ENCODE results near the gene NHLH1.
"Not testable (repeated sequence)": the region's sequence is repeated elsewhere in the genome, so short reads cannot be mapped to it uniquely, and the experiment has no call there.

NHLH1 gene

DNA sequence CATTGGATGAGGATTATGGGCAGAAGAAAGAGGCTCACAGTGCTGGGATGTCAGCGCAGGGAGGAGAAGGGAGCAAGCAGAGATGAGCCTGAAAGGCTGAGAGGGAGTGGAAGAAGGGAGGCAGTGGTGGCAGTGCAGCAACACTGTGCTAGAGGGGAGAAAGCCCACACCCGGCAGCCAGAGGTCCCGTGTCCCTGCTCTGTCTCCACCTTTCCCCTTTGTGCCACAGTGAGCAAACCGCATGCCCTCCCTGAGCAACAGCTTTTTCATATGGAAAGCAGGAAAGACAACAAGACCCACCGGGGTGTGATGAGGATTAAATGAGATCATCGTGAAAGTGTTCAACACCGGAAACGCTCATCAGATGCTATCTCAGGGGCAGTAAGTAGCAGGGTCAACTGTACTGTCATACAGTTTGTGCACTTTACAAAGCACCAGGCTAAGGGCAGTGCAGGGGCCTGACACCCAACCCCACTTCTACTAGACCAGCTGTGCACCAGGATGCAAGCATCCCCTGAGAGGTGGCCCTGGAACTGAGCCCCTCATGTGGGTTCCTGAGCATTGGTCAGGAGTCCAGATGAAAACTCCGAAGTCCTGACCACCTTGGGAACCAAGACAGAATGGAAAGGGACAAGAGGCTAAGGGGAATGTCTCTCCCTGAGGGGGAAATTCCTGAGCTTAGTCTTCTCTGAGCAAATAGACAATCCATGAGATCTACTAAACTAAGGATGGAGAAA lies 9.1 kb downstream of the NHLH1 start:
- H3K27ac ChIP-seq: no peak overlapping the region
- no peak for DNase-seq (ENCODE audit: low read depth, low spot score)

DNA sequence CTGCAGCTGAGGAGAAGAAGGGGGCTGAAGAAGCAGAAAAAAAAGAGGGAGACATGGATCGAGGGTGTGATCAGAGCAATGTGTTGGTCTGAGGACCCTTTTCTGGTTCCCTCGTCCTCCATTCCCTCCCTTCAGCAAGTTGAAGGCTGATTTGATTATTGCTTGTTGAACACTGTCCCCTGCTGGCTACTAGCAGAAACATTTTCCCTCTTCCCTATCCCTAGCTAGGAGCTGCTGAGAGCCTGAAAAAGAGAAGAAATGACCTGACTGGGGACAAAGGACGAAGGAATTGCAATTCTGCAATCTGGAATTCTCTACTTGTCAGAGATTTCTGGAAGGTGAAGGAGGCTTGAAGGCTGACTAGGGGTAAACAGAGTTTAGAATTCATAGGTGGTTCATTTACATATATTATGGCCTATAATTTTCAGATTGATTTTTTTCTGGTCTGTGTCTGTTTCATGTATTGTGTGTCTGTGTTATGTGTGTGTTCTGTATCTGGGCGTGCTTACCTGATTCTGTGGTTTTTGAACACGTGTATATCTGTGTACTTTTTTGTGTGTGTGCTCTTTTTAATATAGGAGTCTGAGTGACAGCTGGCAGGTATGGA lies 9.8 kb downstream of the NHLH1 start:
- H3K27ac ChIP-seq: no peak overlapping the region

DNA sequence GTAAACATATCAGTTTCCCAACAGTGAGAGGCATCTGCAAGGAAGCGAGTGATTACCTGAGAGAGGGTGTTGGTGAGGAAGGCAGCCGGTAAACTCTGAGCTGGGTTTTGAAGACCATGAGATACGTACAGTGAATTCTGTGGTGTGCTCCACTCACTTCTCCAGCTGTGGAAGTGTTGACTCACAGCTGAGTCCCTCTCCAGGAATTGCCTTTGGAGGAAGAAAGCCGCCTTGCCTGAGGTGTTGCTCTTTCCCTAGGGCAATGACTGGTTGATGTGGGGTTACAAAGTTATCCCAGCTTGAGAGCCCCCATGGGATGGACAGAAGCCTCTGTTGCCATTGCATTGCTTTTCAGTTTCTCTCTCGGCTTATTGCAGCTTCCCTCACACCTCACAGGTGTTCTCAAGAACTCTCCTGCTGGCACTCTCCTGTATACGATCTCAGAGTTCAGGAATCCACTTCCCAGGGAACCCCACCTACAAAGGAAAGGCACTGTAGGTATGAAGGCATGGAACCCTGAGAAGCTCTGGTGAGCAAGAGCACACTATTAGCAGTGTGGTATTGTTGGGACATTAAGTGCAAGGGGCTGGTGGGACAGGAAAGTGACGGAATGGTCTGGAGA lies 10.8 kb downstream of the NHLH1 start:
- no peak for DNase-seq (ENCODE audit: low read depth, low spot score)
- H3K27ac ChIP-seq: no peak overlapping the region

More for the DNA sequence above, 9.8 kb downstream of the NHLH1 start:
- no peak for DNase-seq (ENCODE audit: low read depth, low spot score)

GRCh38 chr1:160384812-160385211 lies 17.9 kb downstream of the NHLH1 start:
- not testable (repeated sequence) for DNase-seq (ENCODE audit: low read depth, low spot score); H3K27ac ChIP-seq

- H3K27ac ChIP-seq; DNase-seq (ENCODE audit: low read depth, low spot score): not testable (repeated sequence)
These were observed 21.5 kb downstream of the NHLH1 start for GRCh38 chr1:160388406-160388805.

- no peak overlapping the region for H3K27ac ChIP-seq
- no peak for DNase-seq (ENCODE audit: low read depth, low spot score)
These were observed 27.8 kb downstream of the NHLH1 start for GRCh38 chr1:160394673-160395072.

- H3K27ac ChIP-seq: no peak overlapping the region
- DNase-seq (ENCODE audit: low read depth, low spot score): no peak
These were observed 30.8 kb downstream of the NHLH1 start for GRCh38 chr1:160397651-160398050.

DNA sequence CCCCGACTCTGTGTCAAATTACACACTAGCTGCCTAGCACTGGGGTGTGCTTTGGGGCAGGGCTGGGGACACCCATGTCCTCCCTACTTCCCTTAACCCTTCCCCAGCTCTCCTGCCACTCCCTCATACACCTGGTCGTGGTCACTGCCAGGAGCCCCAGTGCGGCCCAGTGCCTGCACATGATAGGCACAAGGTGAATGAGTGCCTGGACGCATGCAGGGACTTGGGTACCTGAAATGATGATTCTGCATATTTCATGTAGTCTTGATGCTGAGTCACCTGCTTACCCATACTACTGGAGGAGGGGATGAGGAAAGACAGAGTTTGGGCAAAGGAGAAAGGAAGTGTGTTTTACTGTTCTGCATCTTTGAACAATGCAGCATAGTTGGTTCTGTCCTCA lies 32.0 kb downstream of the NHLH1 start:
- DNase-seq (ENCODE audit: low read depth, low spot score): no peak
- no peak overlapping the region for H3K27ac ChIP-seq

GRCh38 chr1:160399544-160400222 lies 32.8 kb downstream of the NHLH1 start:
- no peak overlapping the region for H3K27ac ChIP-seq
- no peak for DNase-seq (ENCODE audit: low read depth, low spot score)

GRCh38 chr1:160400223-160400645 lies 33.4 kb downstream of the NHLH1 start, which contains the start of gene VANGL2:
VANGL2 (plus strand) TSS chr1:160400564; CDS start chr1:160415838, 15,274 bp downstream.
- no peak within 1 kb of the TSS for H3K27ac ChIP-seq
- no peak for DNase-seq (ENCODE audit: low read depth, low spot score)

- DNase-seq (ENCODE audit: low read depth, low spot score): no peak
- H3K27ac ChIP-seq: no peak overlapping the region
These were observed 34.0 kb downstream of the NHLH1 start for GRCh38 chr1:160400646-160401486.

DNA sequence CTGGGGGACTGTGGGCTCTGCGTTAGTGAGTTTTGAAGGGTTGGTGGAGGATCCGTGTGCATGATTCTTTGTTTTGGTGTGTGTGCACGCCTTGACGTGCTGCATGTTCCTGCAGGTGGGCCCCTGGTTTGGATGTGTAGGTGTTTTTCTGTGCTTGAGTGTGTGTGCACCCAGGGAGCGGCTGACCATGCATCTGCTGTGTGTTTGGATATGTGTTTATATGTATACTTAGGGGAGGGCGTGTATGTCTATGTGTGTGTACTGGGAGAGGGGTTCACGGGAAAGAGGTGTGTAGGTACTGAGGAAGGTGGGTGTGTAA lies 34.6 kb downstream of the NHLH1 start:
- no peak overlapping the region for H3K27ac ChIP-seq
- no peak for DNase-seq (ENCODE audit: low read depth, low spot score)

GRCh38 chr1:160402001-160402795 lies 35.3 kb downstream of the NHLH1 start:
- H3K27ac ChIP-seq: no peak overlapping the region
- DNase-seq (ENCODE audit: low read depth, low spot score): no peak

DNA sequence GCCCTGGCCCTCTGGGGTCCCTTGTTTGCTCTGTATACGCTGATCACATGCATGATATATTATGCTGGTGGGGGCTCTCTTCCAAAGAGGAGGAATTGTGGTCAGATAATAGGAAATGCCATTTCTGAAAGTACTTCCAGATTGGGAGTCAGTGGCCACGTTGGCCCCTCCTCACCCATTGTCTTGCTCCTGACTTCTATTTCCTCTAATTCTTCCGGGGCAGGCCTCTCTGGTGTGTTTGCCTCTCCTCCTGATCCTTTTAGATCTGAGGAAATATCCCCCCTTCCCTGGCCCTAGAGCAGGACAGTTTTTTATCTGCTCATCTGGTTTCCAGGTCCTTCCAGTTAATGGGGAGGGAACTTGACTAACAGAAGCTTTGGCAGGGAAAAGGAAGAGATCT lies 36.4 kb downstream of the NHLH1 start:
- no peak overlapping the region for H3K27ac ChIP-seq
- DNase-seq (ENCODE audit: low read depth, low spot score): no peak

DNA sequence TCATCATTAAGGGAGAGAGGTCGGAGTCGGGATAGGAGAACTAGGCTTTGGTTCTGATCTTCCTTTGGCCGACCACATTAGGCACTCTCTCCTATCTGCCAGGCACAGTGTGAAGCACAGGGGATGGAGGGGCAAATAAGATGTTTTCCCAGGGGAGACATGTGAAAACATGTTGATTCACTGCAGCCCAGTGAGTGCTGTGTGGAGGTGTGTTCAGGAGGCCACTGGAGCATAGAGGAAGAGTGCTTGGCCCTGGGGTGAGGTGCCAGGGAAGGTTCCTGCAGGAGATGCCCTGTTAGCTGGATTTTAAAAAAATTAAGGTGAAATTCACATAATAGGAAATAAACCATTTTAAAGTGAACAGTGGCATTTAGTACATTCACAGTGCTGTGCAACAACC lies 37.2 kb downstream of the NHLH1 start:
- no peak overlapping the region for H3K27ac ChIP-seq
- no peak for DNase-seq (ENCODE audit: low read depth, low spot score)

GRCh38 chr1:160405331-160405877 lies 38.5 kb downstream of the NHLH1 start:
- no peak for DNase-seq (ENCODE audit: low read depth, low spot score)
- H3K27ac ChIP-seq: no peak overlapping the region

- no peak for DNase-seq (ENCODE audit: low read depth, low spot score)
- H3K27ac ChIP-seq: peak overlapping the region; percentile 28
These were observed 39.5 kb downstream of the NHLH1 start for GRCh38 chr1:160406131-160406968.

All from epithelial cell of prostate (primary cell).